ENCODE measurements around the gene PSRC1. TPM values are rescaled to one million over a fixed set of nuclear protein-coding genes. Genes with fewer than 3 reads are reported as not detected.

The PSRC1 gene
- polyA plus RNA-seq, 1 of the 3 experiments (the other 2 are of a cell fraction): 19.4 TPM

DNA sequence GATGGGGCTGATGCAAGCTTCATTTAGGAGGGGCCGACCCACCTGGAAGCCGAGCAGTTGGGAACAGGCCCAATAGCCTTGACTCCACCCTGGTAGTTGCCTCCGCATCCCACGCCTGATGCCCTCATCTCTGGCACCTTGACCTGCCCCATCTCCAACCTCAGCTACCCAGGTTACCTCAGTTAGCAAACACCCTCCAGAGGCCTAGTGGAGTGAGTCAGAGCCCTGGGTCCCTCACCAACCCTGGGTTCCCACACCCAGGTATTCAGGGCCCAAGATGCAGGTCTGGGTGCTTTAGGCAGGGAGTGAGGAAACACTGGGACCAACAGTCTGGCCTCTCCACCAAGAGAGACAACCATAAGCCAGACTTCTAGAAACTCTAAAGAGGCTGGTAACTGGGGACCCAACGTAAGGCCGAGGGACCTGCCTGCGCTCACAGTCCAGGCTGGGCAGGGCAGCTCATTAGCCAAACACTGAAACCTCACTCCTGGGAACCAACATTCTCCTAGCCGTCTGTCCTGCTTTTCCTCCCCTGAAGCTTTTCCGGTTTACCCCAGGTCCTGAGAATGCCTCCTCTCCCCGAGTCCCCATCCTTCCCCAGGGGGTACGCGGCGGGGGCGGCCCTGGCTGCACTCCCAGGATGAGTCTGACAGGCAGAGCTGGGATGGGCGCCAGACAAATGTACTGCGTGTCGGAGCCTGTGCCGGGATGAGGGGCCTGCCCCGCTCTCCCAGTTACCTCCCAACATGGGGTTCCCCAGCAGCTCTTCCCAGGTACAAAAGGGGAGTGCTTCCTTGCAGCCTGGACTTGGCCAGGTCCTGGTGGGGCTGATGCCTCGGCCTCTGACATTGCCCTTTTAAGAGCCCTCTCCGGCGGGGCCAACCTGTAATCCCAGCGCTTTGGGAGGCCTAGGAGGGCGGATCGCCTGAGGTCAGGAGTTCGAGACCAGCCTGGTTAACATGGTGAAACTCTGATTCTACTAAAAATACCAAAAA, 42.5 kb downstream of the PSRC1 start:
- Histone ChIP-seq H3K4me2 (0 out of 2 replicates have a peak overlapping the region, but pooled peaks have one; percentile 24), H3K27ac (ENCODE audit: low read depth in 2 of 2, low read length in 1 of 2) (peak overlapping the region; percentile 41 to 43; a peak in 3 of 4 replicates)
- POLR2A ChIA-PET: interaction anchor here (0.8 to 2.8 kb wide), 4 partner anchors 8 to 140 kb away, joined by 3 to 20 read pairs (median 4); partner anchors contain the start of genes CELSR2 and SARS1

More for the DNA sequence above, 42.5 kb downstream of the PSRC1 start:
- Histone ChIP-seq H4K20me1 (ENCODE audit: insufficient read depth) (no peaks in the 10 kb centered on the region), H3K9ac (no peak overlapping the region), H2AFZ (ENCODE audit: low read depth) (no peak overlapping the region), H3K4me3 (ENCODE audit: low read depth in 2 of 2, low read length in 1 of 2) (no peak overlapping the region), H3K4me1 (ENCODE audit: control insufficient read depth in 1 of 2, insufficient read depth in 2 of 2, low read depth in 1 of 2, low read length in 1 of 2) (peaks cover 11 to 14% of the 10 kb centered on the region in 2 experiments; a peak in 2 of 4 replicates), H3K9me3 (no peaks in the 10 kb centered on the region), H3K79me2 (ENCODE audit: insufficient read depth) (no peaks in the 10 kb centered on the region), H3K9me2 (no peaks in the 10 kb centered on the region), H3F3A (replicated peaks; ENCODE audit: insufficient read depth) (peaks cover 8% of the 10 kb centered on the region), H3K36me3 (replicated peaks in 1 of 2; ENCODE audit: control insufficient read depth in 1 of 2, insufficient read depth in 2 of 2, low read length in 1 of 2) (peaks cover 19 to 37% of the 10 kb centered on the region in 2 experiments), H3K27me3 (ENCODE audit: insufficient read depth) (no peaks in the 10 kb centered on the region)
- WGBS (ENCODE audit: low lambda C conversion rate): 57% methylated on average over 7 of the region's 26 CpGs
- CTCF ChIA-PET: interaction anchor here (0.6 to 4.3 kb wide), 12 partner anchors 9 to 241 kb away, joined by 3 to 33 read pairs (median 8); partner anchors contain the start of genes CELSR2 and SORT1
- peak; percentile 63 for DNase-seq
- TF ChIP-seq NFIC (IDR thresholded peaks at IDR 0.05; ENCODE audit: borderline replicate concordance): peak; percentile 47; the same call in 1 of the 2 replicates
- TF ChIP-seq ELF1 (IDR thresholded peaks at IDR 0.05): no peak
- no peak for TF ChIP-seq SIN3A (IDR thresholded peaks at IDR 0.05; ENCODE audit: borderline replicate concordance, low read depth, low read length)
- TF ChIP-seq TEAD4 (IDR thresholded peaks at IDR 0.05; ENCODE audit: borderline replicate concordance, insufficient read depth): no peak
- TF ChIP-seq NRF1 (IDR thresholded peaks at IDR 0.05; ENCODE audit: low read depth, low read length): no peak
- no peak for TF ChIP-seq REST (IDR thresholded peaks at IDR 0.05; ENCODE audit: low read depth, low read length)
- peak; percentile 32 for TF ChIP-seq CHD2 (IDR thresholded peaks at IDR 0.05; ENCODE audit: low read length, partially characterized antibody)
- TF ChIP-seq FOXJ3 (CRISPR knock-in tag; IDR thresholded peaks at IDR 0.05): peak; percentile 30; the same call in 1 of the 2 replicates
- TF ChIP-seq TCF12 (IDR thresholded peaks at IDR 0.05): no peak

All from SK-N-SH (cell line).